Adrenal gland (tissue), 5 donors: Measurements from ENCODE around the gene DOK7.

ENCODE experiments used
- CTCF ChIP-seq, 6 experiments: fragments of 450-650 bp in 4 of 6; fragments of 200-600 bp in 2 of 6; sonication (generic) in 1 of 6; IDR thresholded peaks; 1 replicate in 5 of 6; 2 replicates in 1 of 6; pipeline versions ENCODE4 v1.5.1 to v1.8.0; 2016 to 2021; ENCODE audit warnings: antibody characterized with exemption in 6 of 6, mild to moderate bottlenecking in 2 of 6, moderate library complexity in 1 of 6
- POLR2A ChIP-seq, 2 donors: fragments of 450-650 bp; IDR thresholded peaks; one replicate each; pipeline ENCODE4 v1.6.1; 2017; ENCODE audit warnings: antibody characterized with exemption in 2 of 2, mild to moderate bottlenecking in 2 of 2, moderate library complexity in 1 of 2
- donor health status: DM: no; HTN: no; CAD: no.

GRCh38 chr4:3531318-3531878 is 68.3 kb downstream of the DOK7 start:
- TF ChIP-seq CTCF (IDR thresholded peaks at IDR 0.05) (no peak), POLR2A (IDR thresholded peaks at IDR 0.05) (no peak)
